ENCODE data around the gene ENGASE.
A peak's percentile ranks its signal among the peaks of the same experiment; 100 is the strongest.
"Not testable (repeated sequence)": the region's sequence is repeated elsewhere in the genome, so short reads cannot be mapped to it uniquely, and the experiment has no call there.

The ENGASE gene, protein sequence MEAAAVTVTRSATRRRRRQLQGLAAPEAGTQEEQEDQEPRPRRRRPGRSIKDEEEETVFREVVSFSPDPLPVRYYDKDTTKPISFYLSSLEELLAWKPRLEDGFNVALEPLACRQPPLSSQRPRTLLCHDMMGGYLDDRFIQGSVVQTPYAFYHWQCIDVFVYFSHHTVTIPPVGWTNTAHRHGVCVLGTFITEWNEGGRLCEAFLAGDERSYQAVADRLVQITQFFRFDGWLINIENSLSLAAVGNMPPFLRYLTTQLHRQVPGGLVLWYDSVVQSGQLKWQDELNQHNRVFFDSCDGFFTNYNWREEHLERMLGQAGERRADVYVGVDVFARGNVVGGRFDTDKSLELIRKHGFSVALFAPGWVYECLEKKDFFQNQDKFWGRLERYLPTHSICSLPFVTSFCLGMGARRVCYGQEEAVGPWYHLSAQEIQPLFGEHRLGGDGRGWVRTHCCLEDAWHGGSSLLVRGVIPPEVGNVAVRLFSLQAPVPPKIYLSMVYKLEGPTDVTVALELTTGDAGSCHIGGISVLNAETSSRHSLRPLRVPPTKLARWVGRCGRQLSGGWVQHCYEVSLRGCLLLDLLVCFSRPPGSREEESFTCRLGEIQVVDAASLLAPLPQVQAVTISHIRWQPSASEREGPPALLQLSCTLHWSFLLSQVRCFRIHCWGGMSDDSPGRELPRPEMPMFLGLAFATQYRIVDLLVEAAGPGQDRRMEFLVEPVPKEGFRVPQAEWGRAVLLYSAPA

GRCh38 chr17:79074649-79075445 lies at the start of gene ENGASE:
ENGASE (plus strand) TSS chr17:79074824; CDS start chr17:79074945, 121 bp downstream.
- DNase-seq (ENCODE audit: low spot score), result peak; percentile 84

GRCh38 chr17:79024901-79025737 lies 49.5 kb upstream of the ENGASE start:
- no peak for DNase-seq (ENCODE audit: low spot score)

DNA sequence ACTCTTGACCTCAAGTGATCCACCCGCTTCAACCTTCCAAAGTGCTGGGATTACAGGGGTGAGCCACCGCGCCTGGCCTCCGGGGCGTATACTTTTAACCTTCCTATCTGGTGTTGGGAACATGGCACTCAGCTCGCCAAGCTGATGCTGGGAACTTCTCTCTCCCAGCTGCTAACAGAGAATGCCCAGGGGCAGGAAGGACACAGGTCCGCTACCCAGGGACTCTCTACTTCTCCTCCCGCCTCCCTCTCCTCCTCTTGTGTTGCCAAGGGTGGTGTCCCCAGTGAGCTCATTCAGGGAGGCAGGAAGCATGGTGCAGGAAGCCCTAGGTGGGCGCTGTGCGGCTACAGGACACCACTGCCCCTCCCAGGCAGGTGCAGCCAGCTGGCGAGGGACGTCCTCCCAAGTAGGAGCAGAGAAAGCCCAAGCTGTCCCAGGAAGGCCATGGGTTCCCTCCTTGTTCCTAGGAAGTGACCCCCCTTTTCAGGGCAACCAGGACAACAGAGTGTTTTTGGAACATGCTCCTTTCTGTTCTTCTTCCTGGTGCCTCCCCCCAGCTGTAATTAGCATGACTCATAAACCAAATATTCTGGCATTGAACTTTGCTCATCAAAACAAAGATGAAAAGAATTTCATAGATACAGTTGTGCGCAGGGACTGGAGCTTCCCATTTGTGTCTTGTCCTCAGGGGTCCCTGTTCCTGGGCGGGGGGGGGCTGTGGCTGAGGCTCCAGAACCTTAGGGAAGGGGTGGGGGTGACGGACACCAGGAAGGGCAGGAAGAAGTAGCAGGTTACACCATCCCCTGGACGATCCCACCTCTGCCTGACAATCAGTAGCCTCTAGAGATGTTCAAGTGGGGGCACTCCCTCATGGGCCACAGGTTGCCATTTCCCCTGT lies 48.0 kb upstream of the ENGASE start:
- no peak for DNase-seq (ENCODE audit: low spot score)

GRCh38 chr17:79027274-79027924 lies 47.2 kb upstream of the ENGASE start:
- DNase-seq (ENCODE audit: low spot score), result no peak

GRCh38 chr17:79027925-79028491 lies 46.6 kb upstream of the ENGASE start:
- no peak for DNase-seq (ENCODE audit: low spot score)

DNA sequence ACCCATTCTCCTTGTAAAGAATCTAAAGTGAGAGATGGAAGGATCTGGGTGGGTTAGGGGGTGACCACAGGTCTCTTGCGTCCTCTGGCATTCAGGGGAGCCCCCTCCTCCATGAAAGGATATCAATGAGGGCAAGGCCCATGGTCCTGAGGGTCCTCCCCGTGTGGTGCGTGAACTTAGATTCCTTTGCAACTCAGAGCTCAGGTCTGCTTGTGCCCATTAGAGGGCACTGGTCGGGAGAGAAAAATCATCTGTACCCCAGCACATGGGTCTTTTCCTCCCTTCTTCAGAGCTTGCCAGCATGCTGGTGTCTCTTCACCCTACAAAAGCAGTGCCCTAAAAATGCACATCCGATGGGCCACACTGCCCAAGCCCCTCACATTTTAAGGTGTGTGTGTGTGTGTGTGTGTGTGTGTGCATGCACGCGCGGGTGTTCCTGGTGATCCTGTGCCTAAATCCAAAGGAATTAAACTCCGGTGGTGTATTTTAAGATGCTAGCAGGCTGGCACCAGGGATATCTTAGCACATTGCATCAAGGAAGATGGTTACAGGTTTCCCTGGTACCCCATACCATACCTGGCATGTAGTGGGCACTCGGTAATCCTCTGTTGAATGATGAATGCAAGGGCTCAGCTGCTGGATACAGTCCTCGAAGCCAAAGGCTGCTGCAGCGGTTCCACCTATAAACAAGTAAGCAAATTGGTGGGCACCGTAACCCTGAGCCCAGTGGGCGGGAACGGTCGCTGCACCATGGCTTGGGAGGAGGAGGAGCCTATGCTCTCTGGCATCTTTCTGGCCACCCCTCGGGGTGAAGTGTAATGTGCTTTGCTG lies 45.9 kb upstream of the ENGASE start:
- no peak for DNase-seq (ENCODE audit: low spot score)

- DNase-seq (ENCODE audit: low spot score), result no peak
These were observed 45.2 kb upstream of the ENGASE start for GRCh38 chr17:79029327-79030009.

- DNase-seq (ENCODE audit: low spot score), result not testable (repeated sequence)
These were observed 44.0 kb upstream of the ENGASE start for GRCh38 chr17:79030636-79031035.

GRCh38 chr17:79031996-79032875 lies 42.4 kb upstream of the ENGASE start:
- no peak for DNase-seq (ENCODE audit: low spot score)

- DNase-seq (ENCODE audit: low spot score), result no peak
These were observed 41.5 kb upstream of the ENGASE start for GRCh38 chr17:79033046-79033616.

- DNase-seq (ENCODE audit: low spot score), result no peak
These were observed 40.7 kb upstream of the ENGASE start for GRCh38 chr17:79033741-79034501.

- DNase-seq (ENCODE audit: low spot score), result no peak
These were observed 39.6 kb upstream of the ENGASE start for GRCh38 chr17:79034931-79035485.

DNA sequence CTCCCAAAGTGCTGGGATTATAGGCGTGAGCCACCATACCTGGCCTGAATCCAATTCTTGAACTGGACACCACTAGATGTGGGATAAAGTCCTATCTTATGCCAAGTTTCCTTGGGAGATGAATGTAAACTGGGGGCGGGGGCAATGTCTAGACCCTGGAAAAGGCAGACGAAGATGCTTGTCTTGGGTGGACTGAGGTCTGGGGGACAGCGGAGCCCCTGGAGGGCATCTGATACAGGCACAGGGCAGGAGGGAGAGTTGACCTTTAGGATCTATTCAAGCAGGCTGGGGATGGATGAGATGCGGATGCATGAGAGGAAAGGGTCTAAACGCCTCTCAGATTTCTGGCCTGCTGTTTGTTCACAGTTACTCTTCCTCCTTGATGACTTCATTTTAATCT lies 38.9 kb upstream of the ENGASE start:
- DNase-seq (ENCODE audit: low spot score), result no peak

- DNase-seq (ENCODE audit: low spot score), result no peak
These were observed 38.4 kb upstream of the ENGASE start for GRCh38 chr17:79036181-79036580.

- DNase-seq (ENCODE audit: low spot score), result no peak
These were observed 38.0 kb upstream of the ENGASE start for GRCh38 chr17:79036596-79036995.

All from cerebellar cortex (tissue), 1 donor.